GM12872 (cell line): ENCODE measurements around the gene UBE2H.

Experiments
- CTCF ChIP-seq: IDR thresholded peaks from 3 replicates; pipeline ENCODE4 v1.5.1; 2011; ENCODE audit warnings: low read depth, mild to moderate bottlenecking, low read length, moderate library complexity; ENCODE audit not compliant: insufficient read depth

UBE2H gene

GRCh38 chr7:129907122-129907736 lies 45.5 kb downstream of the UBE2H start:
- TF ChIP-seq CTCF: no peak

GRCh38 chr7:129906700-129907099 lies 46.1 kb downstream of the UBE2H start:
- TF ChIP-seq CTCF: no peak

- no peak for TF ChIP-seq CTCF
Observed at GRCh38 chr7:129903935-129904334, 48.8 kb downstream of the UBE2H start.

GRCh38 chr7:129902788-129903422 lies 49.9 kb downstream of the UBE2H start:
- no peak for TF ChIP-seq CTCF

GRCh38 chr7:129898502-129899160 lies 54.1 kb downstream of the UBE2H start:
- no peak for TF ChIP-seq CTCF

- no peak for TF ChIP-seq CTCF
Observed at GRCh38 chr7:129898007-129898406, 54.8 kb downstream of the UBE2H start.

GRCh38 chr7:129896568-129897382 lies 56.0 kb downstream of the UBE2H start:
- TF ChIP-seq CTCF: no peak
